MM.1S (cell line): ENCODE measurements around the gene OAS2.

Source experiments
- DNase-seq: peaks from one replicate; pipeline ENCODE4 v3.0.0-alpha.2; 2015
- H2AFZ ChIP-seq: fragments of 300-600 bp; sonication (generic); 2 replicates; pipeline ENCODE4 v1.6.0; 2016; ENCODE audit warnings: antibody characterized with exemption, low read length
- H3F3A ChIP-seq: fragments of 300-600 bp; sonication (generic); 2 replicates; pipeline ENCODE4 v1.6.1; 2016; ENCODE audit warnings: mild to moderate bottlenecking, antibody characterized with exemption, low read length, moderate library complexity, mixed read lengths; ENCODE audit not compliant: insufficient read depth
- H3K27ac ChIP-seq: fragments of 300-600 bp; sonication (generic); 2 replicates; pipeline ENCODE4 v1.5.1; 2016; ENCODE audit warnings: mild to moderate bottlenecking, low read length
- H3K27me3 ChIP-seq: fragments of 300-600 bp; sonication (generic); replicated peaks from 2 replicates; pipeline ENCODE4 v1.6.0; 2016; ENCODE audit warnings: low read length; ENCODE audit not compliant: insufficient read depth
- H3K36me3 ChIP-seq: fragments of 300-600 bp; sonication (generic); replicated peaks from 2 replicates; pipeline ENCODE4 v1.6.1; 2016; ENCODE audit warnings: mild to moderate bottlenecking, low read length, mixed read lengths; ENCODE audit not compliant: insufficient read depth
- H3K4me1 ChIP-seq: fragments of 300-600 bp; sonication (generic); 2 replicates; pipeline ENCODE4 v1.6.1; 2016; ENCODE audit warnings: low read length, mixed read lengths
- H3K4me2 ChIP-seq: fragments of 300-600 bp; sonication (generic); 2 replicates; pipeline ENCODE4 v1.6.0; 2016; ENCODE audit warnings: low read depth, low read length
- H3K4me3 ChIP-seq: fragments of 300-600 bp; sonication (generic); 2 replicates; pipeline ENCODE4 v1.5.1; 2016; ENCODE audit warnings: low read length, mixed read lengths
- H3K79me2 ChIP-seq: fragments of 300-600 bp; sonication (generic); 2 replicates; pipeline ENCODE4 v1.6.1; 2016; ENCODE audit warnings: mixed run types, low read length, mixed read lengths
- H3K9ac ChIP-seq: fragments of 300-600 bp; sonication (generic); 2 replicates; pipeline ENCODE4 v1.6.1; 2016; ENCODE audit warnings: low read length, mixed read lengths
- H3K9me2 ChIP-seq: fragments of 300-600 bp; sonication (generic); replicated peaks from 2 replicates; pipeline ENCODE4 v1.6.1; 2016; ENCODE audit warnings: mild to moderate bottlenecking, low read length, mixed read lengths; ENCODE audit not compliant: insufficient read depth
- H3K9me3 ChIP-seq: fragments of 300-600 bp; sonication (generic); replicated peaks from 2 replicates; pipeline ENCODE4 v1.6.1; 2016; ENCODE audit warnings: mild to moderate bottlenecking, low read length, mixed read lengths; ENCODE audit not compliant: insufficient read depth
- H4K20me1 ChIP-seq: fragments of 300-600 bp; sonication (generic); 2 replicates; pipeline ENCODE4 v1.6.1; 2016; ENCODE audit warnings: mild to moderate bottlenecking, low read length, moderate library complexity, mixed read lengths; ENCODE audit not compliant: insufficient read depth
- EZH2 ChIP-seq: fragments of 300-600 bp; sonication (generic); optimal IDR thresholded peaks from 2 replicates; pipeline ENCODE3; 2017; ENCODE audit warnings: low read depth, mild to moderate bottlenecking, antibody characterized with exemption, low read length, mixed read lengths
- EZH2phosphoT487 ChIP-seq: fragments of 300-600 bp; sonication (generic); IDR thresholded peaks from 2 replicates; pipeline ENCODE4 v1.6.1; 2018; ENCODE audit warnings: antibody characterized with exemption, low read length
- TF ChIP-seq, protein P1 (sequence below): fragments of 300-600 bp; sonication (generic); IDR thresholded peaks from 2 replicates; pipeline ENCODE4 v1.5.1; 2016; ENCODE audit warnings: antibody characterized with exemption, low read length, mixed read lengths

Gene OAS2

GRCh38 chr12:112965643-112966042, 12.7 kb upstream of the OAS2 start:
- Histone ChIP-seq H3K27me3 (no peaks in the 10 kb centered on the region), H3F3A (no peaks in the 10 kb centered on the region), H3K79me2 (no peaks in the 10 kb centered on the region), H2AFZ (no peak overlapping the region), H3K9me3 (no peaks in the 10 kb centered on the region), H3K4me1 (no peaks in the 10 kb centered on the region), H4K20me1 (no peaks in the 10 kb centered on the region), H3K9me2 (no peaks in the 10 kb centered on the region), H3K4me3 (no peak overlapping the region), H3K36me3 (no peaks in the 10 kb centered on the region), H3K27ac (no peak overlapping the region), H3K4me2 (no peak overlapping the region), H3K9ac (no peak overlapping the region)
- no peak for DNase-seq
- TF ChIP-seq EZH2phosphoT487 (no peak), EZH2 (no peak)
- TF ChIP-seq, protein P1, sequence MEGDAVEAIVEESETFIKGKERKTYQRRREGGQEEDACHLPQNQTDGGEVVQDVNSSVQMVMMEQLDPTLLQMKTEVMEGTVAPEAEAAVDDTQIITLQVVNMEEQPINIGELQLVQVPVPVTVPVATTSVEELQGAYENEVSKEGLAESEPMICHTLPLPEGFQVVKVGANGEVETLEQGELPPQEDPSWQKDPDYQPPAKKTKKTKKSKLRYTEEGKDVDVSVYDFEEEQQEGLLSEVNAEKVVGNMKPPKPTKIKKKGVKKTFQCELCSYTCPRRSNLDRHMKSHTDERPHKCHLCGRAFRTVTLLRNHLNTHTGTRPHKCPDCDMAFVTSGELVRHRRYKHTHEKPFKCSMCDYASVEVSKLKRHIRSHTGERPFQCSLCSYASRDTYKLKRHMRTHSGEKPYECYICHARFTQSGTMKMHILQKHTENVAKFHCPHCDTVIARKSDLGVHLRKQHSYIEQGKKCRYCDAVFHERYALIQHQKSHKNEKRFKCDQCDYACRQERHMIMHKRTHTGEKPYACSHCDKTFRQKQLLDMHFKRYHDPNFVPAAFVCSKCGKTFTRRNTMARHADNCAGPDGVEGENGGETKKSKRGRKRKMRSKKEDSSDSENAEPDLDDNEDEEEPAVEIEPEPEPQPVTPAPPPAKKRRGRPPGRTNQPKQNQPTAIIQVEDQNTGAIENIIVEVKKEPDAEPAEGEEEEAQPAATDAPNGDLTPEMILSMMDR = no peak

DNA sequence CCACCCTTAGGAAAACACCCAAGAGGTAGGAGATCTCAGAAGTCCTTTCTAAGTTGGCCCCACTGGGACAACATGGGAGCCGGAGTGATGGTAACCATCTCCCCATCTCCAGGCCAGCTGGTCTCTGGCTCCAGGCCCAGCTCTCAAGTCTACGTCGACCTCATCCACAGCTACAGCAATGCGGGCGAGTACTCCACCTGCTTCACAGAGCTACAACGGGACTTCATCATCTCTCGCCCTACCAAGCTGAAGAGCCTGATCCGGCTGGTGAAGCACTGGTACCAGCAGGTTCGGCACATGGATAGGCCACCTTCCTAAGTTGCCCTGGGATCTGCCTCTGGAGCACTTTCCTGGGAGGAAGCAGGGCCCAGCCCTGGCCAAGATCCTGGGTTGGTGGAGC, 11.0 kb upstream of the OAS2 start:
- H3K27ac ChIP-seq = no peak overlapping the region
- no peak for DNase-seq
- no peak overlapping the region for H3K9ac ChIP-seq
- H3K4me2 ChIP-seq = no peak overlapping the region
- H3F3A ChIP-seq = no peaks in the 10 kb centered on the region
- no peaks in the 10 kb centered on the region for H4K20me1 ChIP-seq
- H3K79me2 ChIP-seq = no peaks in the 10 kb centered on the region
- no peaks in the 10 kb centered on the region for H3K36me3 ChIP-seq
- no peaks in the 10 kb centered on the region for H3K9me2 ChIP-seq
- no peak overlapping the region for H3K4me3 ChIP-seq
- no peak overlapping the region for H2AFZ ChIP-seq
- TF ChIP-seq EZH2 = no peak
- TF ChIP-seq EZH2phosphoT487 = no peak
- TF ChIP-seq, protein P1 = no peak
- no peaks in the 10 kb centered on the region for H3K4me1 ChIP-seq
- H3K9me3 ChIP-seq = no peaks in the 10 kb centered on the region
- no peaks in the 10 kb centered on the region for H3K27me3 ChIP-seq

GRCh38 chr12:112967858-112968257, 10.5 kb upstream of the OAS2 start:
- Histone ChIP-seq H3K9me2 (no peaks in the 10 kb centered on the region), H2AFZ (no peak overlapping the region), H4K20me1 (no peaks in the 10 kb centered on the region), H3K4me2 (no peak overlapping the region), H3K4me3 (no peak overlapping the region), H3K9ac (no peak overlapping the region), H3K9me3 (no peaks in the 10 kb centered on the region), H3K36me3 (no peaks in the 10 kb centered on the region), H3F3A (no peaks in the 10 kb centered on the region), H3K4me1 (no peaks in the 10 kb centered on the region), H3K27ac (no peak overlapping the region), H3K79me2 (no peaks in the 10 kb centered on the region), H3K27me3 (no peaks in the 10 kb centered on the region)
- no peak for DNase-seq
- TF ChIP-seq EZH2 (no peak), EZH2phosphoT487 (no peak)
- TF ChIP-seq, protein P1 = no peak
